DND-41 (cell line): Measurements from ENCODE around the gene SHROOM2.

Experiments used
- ATAC-seq: fragments of 200-7000 bp; cut with Tn5 transposase; 3 replicates; pipeline ENCODE4 v1.9.1; 2021; ENCODE audit warnings: low read depth; ENCODE audit not compliant: insufficient read depth
- DNase-seq: peaks from one replicate; pipeline ENCODE4 v3.0.0-alpha.2; 2020
- H2AFZ ChIP-seq: 2 replicates; pipeline ENCODE4 v1.6.0; 2012; ENCODE audit warnings: low read depth, low read length
- H3K27ac ChIP-seq: 2 replicates; pipeline ENCODE4 v1.5.1; 2012; ENCODE audit warnings: low read length, inconsistent platforms
- H3K27me3 ChIP-seq: fragments of 200-600 bp; sonication (generic); 2 replicates; pipeline ENCODE4 v1.6.0; 2012; ENCODE audit warnings: low read length, mild to moderate bottlenecking, inconsistent platforms; ENCODE audit not compliant: insufficient read depth, poor library complexity
- H3K36me3 ChIP-seq: 2 replicates; pipeline ENCODE4 v1.5.1; 2012; ENCODE audit warnings: low read length, inconsistent platforms; ENCODE audit not compliant: insufficient read depth
- H3K4me1 ChIP-seq: 2 replicates; pipeline ENCODE4 v1.5.1; 2012; ENCODE audit warnings: mild to moderate bottlenecking, low read length; ENCODE audit not compliant: insufficient read depth
- H3K4me2 ChIP-seq: 2 replicates; pipeline ENCODE4 v1.6.0; 2012; ENCODE audit warnings: mild to moderate bottlenecking, moderate library complexity, low read length, inconsistent platforms; ENCODE audit not compliant: insufficient read depth
- H3K4me3 ChIP-seq, 2 experiments: fragments of 200-600 bp in 1 of 2; shearing (Covaris generic) in 1 of 2; 2 replicates each; pipeline ENCODE4 v1.5.1; 2012 to 2016; ENCODE audit warnings: inconsistent platforms in 2 of 2, low read length in 2 of 2, mild to moderate bottlenecking in 2 of 2, low read depth in 1 of 2, moderate library complexity in 1 of 2
- H3K79me2 ChIP-seq: 2 replicates; pipeline ENCODE4 v1.6.0; 2012; ENCODE audit warnings: low read length, inconsistent platforms; ENCODE audit not compliant: insufficient read depth
- H3K9ac ChIP-seq: 2 replicates; pipeline ENCODE4 v1.6.0; 2012; ENCODE audit warnings: low read depth, mild to moderate bottlenecking, inconsistent platforms, low read length, moderate library complexity
- H3K9me3 ChIP-seq: 2 replicates; pipeline ENCODE4 v1.5.1; 2012; ENCODE audit warnings: low read length, moderate library complexity, mild to moderate bottlenecking, inconsistent platforms; ENCODE audit not compliant: insufficient read depth, severe bottlenecking
- H4K20me1 ChIP-seq: 2 replicates; pipeline ENCODE4 v1.6.0; 2012; ENCODE audit warnings: low read length; ENCODE audit not compliant: insufficient read depth
- EZH2 ChIP-seq: IDR thresholded peaks from 3 replicates; pipeline ENCODE4 v1.6.1; 2012; ENCODE audit warnings: borderline replicate concordance, low read depth, mild to moderate bottlenecking, moderate library complexity, low read length, inconsistent platforms; ENCODE audit not compliant: severe bottlenecking
- TF ChIP-seq, protein P1 (sequence below): IDR thresholded peaks from 2 replicates; pipeline ENCODE4 v1.5.1; 2012; ENCODE audit warnings: borderline replicate concordance, low read length, moderate library complexity, mild to moderate bottlenecking; ENCODE audit not compliant: poor library complexity, severe bottlenecking; ENCODE audit errors: extremely low read depth

SHROOM2 gene

DNA sequence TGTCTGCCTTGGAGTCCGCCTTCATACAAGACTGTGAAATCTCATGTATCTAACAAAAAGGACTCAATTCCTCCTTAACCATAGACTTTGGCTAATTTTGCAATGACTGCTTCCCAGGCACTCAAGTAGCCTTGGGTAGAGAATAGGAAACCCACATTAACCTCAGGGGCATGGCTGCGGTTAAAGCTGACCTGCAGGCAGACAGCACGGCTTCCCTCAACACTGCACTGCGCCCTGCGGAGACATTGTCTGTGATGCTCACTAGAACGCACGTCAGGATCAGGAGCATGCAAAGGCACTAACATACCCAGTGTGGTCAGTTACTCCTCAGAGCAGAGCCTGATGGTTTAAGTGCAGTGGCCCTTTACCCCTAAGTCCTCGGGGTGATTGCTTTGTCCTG is 10.3 kb upstream of the SHROOM2 start:
- DNase-seq, result no peak
- Histone ChIP-seq H4K20me1 (no peaks in the 10 kb centered on the region), H3K4me3 (no peak overlapping the region), H3K79me2 (no peaks in the 10 kb centered on the region), H3K9me3 (no peaks in the 10 kb centered on the region), H2AFZ (no peak overlapping the region), H3K4me2 (no peak overlapping the region), H3K36me3 (no peaks in the 10 kb centered on the region), H3K4me1 (no peaks in the 10 kb centered on the region), H3K27me3 (no peaks in the 10 kb centered on the region), H3K9ac (no peak overlapping the region), H3K27ac (no peak overlapping the region)
- no peak for ATAC-seq
- TF ChIP-seq, protein P1, sequence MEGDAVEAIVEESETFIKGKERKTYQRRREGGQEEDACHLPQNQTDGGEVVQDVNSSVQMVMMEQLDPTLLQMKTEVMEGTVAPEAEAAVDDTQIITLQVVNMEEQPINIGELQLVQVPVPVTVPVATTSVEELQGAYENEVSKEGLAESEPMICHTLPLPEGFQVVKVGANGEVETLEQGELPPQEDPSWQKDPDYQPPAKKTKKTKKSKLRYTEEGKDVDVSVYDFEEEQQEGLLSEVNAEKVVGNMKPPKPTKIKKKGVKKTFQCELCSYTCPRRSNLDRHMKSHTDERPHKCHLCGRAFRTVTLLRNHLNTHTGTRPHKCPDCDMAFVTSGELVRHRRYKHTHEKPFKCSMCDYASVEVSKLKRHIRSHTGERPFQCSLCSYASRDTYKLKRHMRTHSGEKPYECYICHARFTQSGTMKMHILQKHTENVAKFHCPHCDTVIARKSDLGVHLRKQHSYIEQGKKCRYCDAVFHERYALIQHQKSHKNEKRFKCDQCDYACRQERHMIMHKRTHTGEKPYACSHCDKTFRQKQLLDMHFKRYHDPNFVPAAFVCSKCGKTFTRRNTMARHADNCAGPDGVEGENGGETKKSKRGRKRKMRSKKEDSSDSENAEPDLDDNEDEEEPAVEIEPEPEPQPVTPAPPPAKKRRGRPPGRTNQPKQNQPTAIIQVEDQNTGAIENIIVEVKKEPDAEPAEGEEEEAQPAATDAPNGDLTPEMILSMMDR, result no peak
- TF ChIP-seq EZH2, result no peak

DNA sequence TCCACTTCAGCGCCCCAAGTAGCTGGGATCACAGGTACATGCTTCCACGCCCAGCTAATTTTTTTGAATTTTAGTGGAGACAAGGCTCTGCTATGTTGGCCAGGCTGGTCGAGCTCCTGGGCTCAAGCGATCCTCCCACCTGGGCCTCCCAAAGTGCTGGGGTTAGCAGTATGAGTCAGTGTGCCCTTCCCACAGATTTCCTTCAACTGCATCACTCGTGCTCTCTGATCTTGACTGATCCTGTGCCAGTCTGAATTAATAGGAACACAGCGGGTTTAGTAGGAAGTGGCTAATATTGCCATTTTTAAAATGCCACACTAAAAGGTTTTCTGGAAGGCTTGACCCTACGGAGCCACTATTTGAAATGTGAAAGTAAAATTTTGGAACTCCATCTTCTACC is 4.3 kb upstream of the SHROOM2 start:
- no peaks in the 10 kb centered on the region for H4K20me1 ChIP-seq
- no peaks in the 10 kb centered on the region for H3K4me1 ChIP-seq
- H3K4me3 ChIP-seq, result no peak overlapping the region
- no peak for TF ChIP-seq EZH2
- TF ChIP-seq, protein P1, result no peak
- ATAC-seq (no peak), DNase-seq (no peak)
- H3K9me3 ChIP-seq, result no peaks in the 10 kb centered on the region
- H3K36me3 ChIP-seq, result no peaks in the 10 kb centered on the region
- H3K4me2 ChIP-seq, result no peak overlapping the region
- no peak overlapping the region for H3K27ac ChIP-seq
- no peaks in the 10 kb centered on the region for H3K79me2 ChIP-seq
- H3K27me3 ChIP-seq, result no peaks in the 10 kb centered on the region
- no peak overlapping the region for H3K9ac ChIP-seq
- no peak overlapping the region for H2AFZ ChIP-seq

GRCh38 chrX:9784332-9784731 is 1.9 kb upstream of the SHROOM2 start:
- ATAC-seq (no peak), DNase-seq (no peak)
- no peak overlapping the region for H3K27ac ChIP-seq
- H3K9me3 ChIP-seq, result no peaks in the 10 kb centered on the region
- no peaks in the 10 kb centered on the region for H4K20me1 ChIP-seq
- H3K4me2 ChIP-seq, result no peak overlapping the region
- H3K4me3 ChIP-seq, result no peak overlapping the region
- no peaks in the 10 kb centered on the region for H3K27me3 ChIP-seq
- no peaks in the 10 kb centered on the region for H3K36me3 ChIP-seq
- no peak overlapping the region for H3K9ac ChIP-seq
- TF ChIP-seq, protein P1, result no peak
- no peak for TF ChIP-seq EZH2
- no peaks in the 10 kb centered on the region for H3K79me2 ChIP-seq
- H3K4me1 ChIP-seq, result no peaks in the 10 kb centered on the region
- no peak overlapping the region for H2AFZ ChIP-seq

- H3K4me1 ChIP-seq, result no peaks in the 10 kb centered on the region
- no peak for TF ChIP-seq EZH2
- TF ChIP-seq, protein P1, result no peak
- H3K4me3 ChIP-seq, result no peak overlapping the region
- ATAC-seq (no peak), DNase-seq (no peak)
- no peak overlapping the region for H2AFZ ChIP-seq
- H4K20me1 ChIP-seq, result no peaks in the 10 kb centered on the region
- H3K36me3 ChIP-seq, result no peaks in the 10 kb centered on the region
- no peak overlapping the region for H3K4me2 ChIP-seq
- H3K79me2 ChIP-seq, result no peaks in the 10 kb centered on the region
- no peak overlapping the region for H3K27ac ChIP-seq
- no peaks in the 10 kb centered on the region for H3K27me3 ChIP-seq
- H3K9ac ChIP-seq, result no peak overlapping the region
- no peaks in the 10 kb centered on the region for H3K9me3 ChIP-seq
These were observed 830 bp upstream of the SHROOM2 start for GRCh38 chrX:9785254-9785943.
